ENCODE measurements around the gene TLE1. TPM values are rescaled to one million over a fixed set of nuclear protein-coding genes. Genes with fewer than 3 reads are reported as not detected.

The TLE1 gene
- total RNA-seq, 1 experiment from 2014 or later = 17.3 TPM

DNA sequence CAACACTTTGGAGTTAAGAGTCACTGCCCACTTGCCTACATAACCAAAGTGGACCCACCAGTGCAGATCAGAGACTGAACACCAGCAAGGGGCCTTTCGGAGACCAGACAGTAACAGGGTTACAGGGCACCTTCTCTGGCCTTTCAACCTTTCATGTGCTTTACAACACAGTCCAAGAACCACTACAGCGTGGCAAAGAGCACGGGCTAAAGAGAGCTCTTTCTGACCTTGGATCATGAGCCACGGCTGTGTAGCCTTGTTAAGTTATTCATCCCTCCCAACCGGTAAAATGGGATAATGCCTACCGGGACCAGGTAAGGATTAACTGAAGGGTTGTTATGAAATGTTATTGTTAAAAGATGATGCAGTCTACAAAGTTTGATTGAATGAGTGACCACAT, 75.0 kb downstream of the TLE1 start:
- Histone ChIP-seq H2AFZ (ENCODE audit: low read depth, low read length, poor library complexity, severe bottlenecking) (no peak overlapping the region), H3K9ac (ENCODE audit: low read length) (no peak overlapping the region), H3K9me2 (ENCODE audit: insufficient read depth) (no peaks in the 10 kb centered on the region), H3K4me3 (replicated peaks in 1 of 2; ENCODE audit: low read depth in 1 of 2, low read length in 2 of 2) (no peak overlapping the region), H3K27ac (ENCODE audit: low read depth, low read length) (no peak overlapping the region), H3K36me3 (ENCODE audit: control insufficient read depth in 1 of 2, insufficient read depth in 2 of 2, low read length in 2 of 2) (no peaks in the 10 kb centered on the region; a peak in 1 of 4 replicates), H3K4me2 (ENCODE audit: low read length) (no peak overlapping the region), H4K20me1 (ENCODE audit: insufficient read depth) (no peaks in the 10 kb centered on the region), H3K27me3 (ENCODE audit: insufficient read depth, low read length) (no peaks in the 10 kb centered on the region), H3K9me3 (ENCODE audit: control insufficient read depth in 1 of 2, insufficient read depth in 1 of 2, low read depth in 1 of 2, low read length in 2 of 2) (no peaks in the 10 kb centered on the region), H3K4me1 (ENCODE audit: control insufficient read depth in 1 of 2, insufficient read depth in 2 of 2, low read length in 2 of 2) (0 out of 4 replicates have a peak, but pooled peaks cover 0 to 4% of the 10 kb centered on the region in 2 experiments), H3K79me2 (ENCODE audit: insufficient read depth, low read length) (no peaks in the 10 kb centered on the region)
- no TSS peak for BruUV-seq (replicated peaks)
- RAD21 ChIA-PET (ENCODE audit: low non-redundant PET in 1 of 2, low total read pairs in 2 of 2, uncharacterized antibody in 2 of 2, unreplicated experiment in 2 of 2) = no interaction called here
- POLR2A ChIA-PET = no interaction called here
- CTCF ChIA-PET = no interaction called here
- intact Hi-C loops (cut with micrococcal nuclease) = no loop called here
- DNase-seq (ENCODE audit: low read depth, low spot score) (no peak), ATAC-seq (no peak)
- TF ChIP-seq EZH2 (IDR thresholded peaks at IDR 0.05) (no peak), TCF7L2 (IDR thresholded peaks at IDR 0.05; ENCODE audit: borderline replicate concordance, extremely low read depth, insufficient read depth, insufficient read length) (no peak), EGR1 (IDR thresholded peaks at IDR 0.05; ENCODE audit: low read depth) (no peak), JUND (IDR thresholded peaks at IDR 0.05) (no peak), SP1 (IDR thresholded peaks at IDR 0.05; ENCODE audit: low read depth) (no peak), CBX3 (IDR thresholded peaks at IDR 0.05; ENCODE audit: low read depth) (no peak), YY1 (IDR thresholded peaks at IDR 0.05; ENCODE audit: extremely low read depth, insufficient replicate concordance, low read depth, low read length) (no peak), RAD21 (IDR thresholded peaks at IDR 0.05; ENCODE audit: low read depth) (no peak), ZNF274 (IDR thresholded peaks at IDR 0.05; ENCODE audit: low read depth, low read length) (no peak), POLR2A (IDR thresholded peaks at IDR 0.05; ENCODE audit: borderline replicate concordance, extremely low read depth, insufficient read depth, insufficient read length) (no peak), FOSL1 (IDR thresholded peaks at IDR 0.05; ENCODE audit: low read depth) (no peak)
- TF ChIP-seq, protein P1, sequence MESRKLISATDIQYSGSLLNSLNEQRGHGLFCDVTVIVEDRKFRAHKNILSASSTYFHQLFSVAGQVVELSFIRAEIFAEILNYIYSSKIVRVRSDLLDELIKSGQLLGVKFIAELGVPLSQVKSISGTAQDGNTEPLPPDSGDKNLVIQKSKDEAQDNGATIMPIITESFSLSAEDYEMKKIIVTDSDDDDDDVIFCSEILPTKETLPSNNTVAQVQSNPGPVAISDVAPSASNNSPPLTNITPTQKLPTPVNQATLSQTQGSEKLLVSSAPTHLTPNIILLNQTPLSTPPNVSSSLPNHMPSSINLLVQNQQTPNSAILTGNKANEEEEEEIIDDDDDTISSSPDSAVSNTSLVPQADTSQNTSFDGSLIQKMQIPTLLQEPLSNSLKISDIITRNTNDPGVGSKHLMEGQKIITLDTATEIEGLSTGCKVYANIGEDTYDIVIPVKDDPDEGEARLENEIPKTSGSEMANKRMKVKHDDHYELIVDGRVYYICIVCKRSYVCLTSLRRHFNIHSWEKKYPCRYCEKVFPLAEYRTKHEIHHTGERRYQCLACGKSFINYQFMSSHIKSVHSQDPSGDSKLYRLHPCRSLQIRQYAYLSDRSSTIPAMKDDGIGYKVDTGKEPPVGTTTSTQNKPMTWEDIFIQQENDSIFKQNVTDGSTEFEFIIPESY (IDR thresholded peaks at IDR 0.05; ENCODE audit: extremely low read depth, insufficient replicate concordance, low read length) = no peak
- TF ChIP-seq, protein P2, sequence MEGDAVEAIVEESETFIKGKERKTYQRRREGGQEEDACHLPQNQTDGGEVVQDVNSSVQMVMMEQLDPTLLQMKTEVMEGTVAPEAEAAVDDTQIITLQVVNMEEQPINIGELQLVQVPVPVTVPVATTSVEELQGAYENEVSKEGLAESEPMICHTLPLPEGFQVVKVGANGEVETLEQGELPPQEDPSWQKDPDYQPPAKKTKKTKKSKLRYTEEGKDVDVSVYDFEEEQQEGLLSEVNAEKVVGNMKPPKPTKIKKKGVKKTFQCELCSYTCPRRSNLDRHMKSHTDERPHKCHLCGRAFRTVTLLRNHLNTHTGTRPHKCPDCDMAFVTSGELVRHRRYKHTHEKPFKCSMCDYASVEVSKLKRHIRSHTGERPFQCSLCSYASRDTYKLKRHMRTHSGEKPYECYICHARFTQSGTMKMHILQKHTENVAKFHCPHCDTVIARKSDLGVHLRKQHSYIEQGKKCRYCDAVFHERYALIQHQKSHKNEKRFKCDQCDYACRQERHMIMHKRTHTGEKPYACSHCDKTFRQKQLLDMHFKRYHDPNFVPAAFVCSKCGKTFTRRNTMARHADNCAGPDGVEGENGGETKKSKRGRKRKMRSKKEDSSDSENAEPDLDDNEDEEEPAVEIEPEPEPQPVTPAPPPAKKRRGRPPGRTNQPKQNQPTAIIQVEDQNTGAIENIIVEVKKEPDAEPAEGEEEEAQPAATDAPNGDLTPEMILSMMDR (IDR thresholded peaks at IDR 0.05 in 2 of 3, conservative IDR thresholded peaks at IDR 0.05 in 1 of 3; ENCODE audit: borderline replicate concordance in 1 of 3, insufficient read depth in 1 of 3, low read depth in 2 of 3, low read length in 2 of 3) = no peak

All from HCT116 (cell line).